OCI-LY1 (cell line): ENCODE measurements around the gene PIEZO1.

Experiments
- EZH2 ChIP-seq: fragments of 200-600 bp; sonication (generic), shearing (Covaris generic); IDR thresholded peaks from 2 replicates; pipeline ENCODE4 v1.8.0; 2017; ENCODE audit warnings: borderline replicate concordance, mixed run types, mild to moderate bottlenecking, antibody characterized with exemption, low read length, moderate library complexity, mixed read lengths
- TF ChIP-seq, protein P1 (sequence below): fragments of 200-600 bp; sonication (generic), shearing (Covaris generic); IDR thresholded peaks from 2 replicates; pipeline ENCODE4 v1.5.1; 2017; ENCODE audit warnings: mild to moderate bottlenecking, antibody characterized with exemption, low read length, moderate library complexity, mixed read lengths

DNA sequence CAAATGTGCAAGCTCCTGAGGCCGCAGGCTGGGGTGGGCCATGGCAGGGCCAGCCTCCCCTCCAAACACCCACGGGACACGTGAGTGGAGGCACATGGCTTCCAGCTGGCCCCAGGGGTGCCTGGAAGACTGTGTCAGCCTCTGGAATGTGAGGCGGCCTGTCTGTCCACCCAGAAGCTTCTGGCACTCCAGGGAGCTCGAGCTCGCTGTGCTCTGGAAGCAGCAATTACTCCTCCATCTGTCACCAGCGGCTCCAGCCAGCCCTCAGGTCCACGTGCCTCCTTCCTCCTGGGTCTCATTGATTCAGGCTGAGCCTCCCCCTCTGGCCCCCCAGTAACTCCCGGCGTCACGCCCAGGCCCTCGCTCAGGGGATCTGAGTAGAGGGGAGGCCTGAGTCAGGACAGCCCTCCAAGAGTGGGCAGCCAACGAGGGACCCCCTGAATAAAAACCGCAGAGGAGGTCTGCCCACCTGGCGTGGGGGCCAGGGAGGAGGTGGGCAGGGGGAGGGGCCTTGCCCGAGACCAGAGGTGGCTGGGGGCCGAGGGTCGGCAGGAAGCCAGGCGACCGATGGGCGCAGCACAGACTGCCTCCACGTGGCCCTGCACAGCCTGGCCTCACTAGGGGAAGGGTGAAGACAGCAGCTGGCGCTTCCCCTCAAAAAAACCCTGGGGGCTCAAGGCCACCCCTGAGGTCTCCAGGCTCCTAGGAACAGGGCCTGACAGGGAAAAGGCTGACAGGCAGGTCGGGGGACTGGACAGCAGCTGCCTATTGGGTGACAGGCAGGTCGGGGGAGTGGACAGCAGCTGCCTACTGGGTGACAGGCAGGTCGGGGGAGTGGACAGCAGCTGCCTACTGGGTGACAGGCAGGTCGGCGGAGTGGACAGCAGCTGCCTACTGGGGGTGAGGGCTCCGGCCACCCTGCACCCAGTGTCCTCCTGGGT lies 11.9 kb downstream of the PIEZO1 start:
- TF ChIP-seq, protein P1, sequence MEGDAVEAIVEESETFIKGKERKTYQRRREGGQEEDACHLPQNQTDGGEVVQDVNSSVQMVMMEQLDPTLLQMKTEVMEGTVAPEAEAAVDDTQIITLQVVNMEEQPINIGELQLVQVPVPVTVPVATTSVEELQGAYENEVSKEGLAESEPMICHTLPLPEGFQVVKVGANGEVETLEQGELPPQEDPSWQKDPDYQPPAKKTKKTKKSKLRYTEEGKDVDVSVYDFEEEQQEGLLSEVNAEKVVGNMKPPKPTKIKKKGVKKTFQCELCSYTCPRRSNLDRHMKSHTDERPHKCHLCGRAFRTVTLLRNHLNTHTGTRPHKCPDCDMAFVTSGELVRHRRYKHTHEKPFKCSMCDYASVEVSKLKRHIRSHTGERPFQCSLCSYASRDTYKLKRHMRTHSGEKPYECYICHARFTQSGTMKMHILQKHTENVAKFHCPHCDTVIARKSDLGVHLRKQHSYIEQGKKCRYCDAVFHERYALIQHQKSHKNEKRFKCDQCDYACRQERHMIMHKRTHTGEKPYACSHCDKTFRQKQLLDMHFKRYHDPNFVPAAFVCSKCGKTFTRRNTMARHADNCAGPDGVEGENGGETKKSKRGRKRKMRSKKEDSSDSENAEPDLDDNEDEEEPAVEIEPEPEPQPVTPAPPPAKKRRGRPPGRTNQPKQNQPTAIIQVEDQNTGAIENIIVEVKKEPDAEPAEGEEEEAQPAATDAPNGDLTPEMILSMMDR, result no peak
- no peak for TF ChIP-seq EZH2
